IPS DF 6.9 (cell line): Measurements from ENCODE around the gene RFTN1.

Experiments
- DNase-seq: peaks from one replicate; pipeline ENCODE4 v3.0.0-alpha.2; 2013; ENCODE audit warnings: low read depth, low spot score
- H3K27ac ChIP-seq: one replicate; pipeline ENCODE4 v1.5.1; 2013; ENCODE audit warnings: low read length, control low read depth
- H3K27me3 ChIP-seq: 2 replicates; pipeline ENCODE4 v1.6.1; 2013; ENCODE audit warnings: mild to moderate bottlenecking, low read length; ENCODE audit not compliant: control insufficient read depth, insufficient read depth
- H3K36me3 ChIP-seq: 2 replicates; pipeline ENCODE4 v1.6.1; 2013; ENCODE audit warnings: low read length; ENCODE audit not compliant: control insufficient read depth, insufficient read depth
- H3K4me1 ChIP-seq: 2 replicates; pipeline ENCODE4 v1.6.1; 2013; ENCODE audit warnings: low read length; ENCODE audit not compliant: control insufficient read depth, insufficient read depth
- H3K4me3 ChIP-seq: 2 replicates; pipeline ENCODE4 v1.5.1; 2013; ENCODE audit warnings: mild to moderate bottlenecking, low read length
- H3K9me3 ChIP-seq: 2 replicates; pipeline ENCODE4 v1.6.1; 2013; ENCODE audit warnings: low read length, inconsistent platforms; ENCODE audit not compliant: control insufficient read depth, insufficient read depth
- WGBS: extraction: QIAGEN DNeasy Blood & Tissue Kit; methylation state at CpG from one replicate; pipeline ENCODE4 v1.1.7; 2013; ENCODE audit warnings: mixed read lengths, missing lambda C conversion rate; ENCODE audit not compliant: insufficient read length, insufficient coverage; 5-methylcytosine and 5-hydroxymethylcytosine counted together

The RFTN1 gene

DNA sequence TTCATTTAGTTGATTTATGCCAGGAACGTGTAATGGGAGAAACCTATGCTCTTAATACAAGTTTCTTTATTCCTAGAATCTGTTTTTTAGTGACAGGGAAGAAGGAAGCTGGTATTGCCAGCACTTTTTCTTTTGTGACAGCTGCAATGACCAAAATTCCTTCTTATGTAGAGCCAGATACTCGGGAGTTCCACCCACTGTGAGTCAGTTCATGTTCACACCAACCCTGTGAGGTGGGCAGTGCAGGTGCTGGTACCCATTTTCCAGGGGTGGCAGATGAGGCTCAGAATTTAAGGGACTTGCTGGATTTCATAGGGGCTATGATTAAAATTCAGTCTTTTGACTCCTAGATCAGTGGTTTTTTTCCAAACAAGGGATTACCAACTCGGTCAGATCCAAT, 213.8 kb downstream of the RFTN1 start:
- Histone ChIP-seq H3K4me3 (no peak overlapping the region), H3K36me3 (peaks cover 3% of the 10 kb centered on the region; the same call in 1 of the 2 replicates), H3K27ac (no peak overlapping the region), H3K27me3 (no peaks in the 10 kb centered on the region), H3K4me1 (no peaks in the 10 kb centered on the region; the same call in 1 of the 2 replicates), H3K9me3 (no peaks in the 10 kb centered on the region; the same call in 1 of the 2 replicates)
- DNase-seq: no peak
- WGBS: no CpG with 5 or more reads among the region's 3 CpGs

DNA sequence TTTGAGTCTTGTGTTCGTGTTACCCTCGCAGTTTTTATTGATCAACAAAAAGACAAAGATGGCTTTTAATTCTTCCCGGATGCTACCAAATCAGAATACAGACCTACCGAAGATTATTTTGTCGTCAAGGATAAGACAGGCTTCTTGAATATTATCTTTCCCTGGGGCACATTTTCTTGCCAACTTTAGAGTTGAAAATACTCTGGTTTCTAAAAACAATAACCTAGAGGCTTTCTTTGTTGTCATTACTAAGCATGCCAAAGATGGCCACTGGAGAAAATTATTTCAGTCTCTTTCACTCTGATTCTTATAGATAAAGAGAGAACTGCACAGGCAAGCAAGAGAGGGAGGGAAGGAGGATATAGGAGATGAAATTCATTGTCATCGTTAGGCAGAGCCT, 214.6 kb downstream of the RFTN1 start:
- Histone ChIP-seq H3K27me3 (no peaks in the 10 kb centered on the region), H3K36me3 (peaks cover 3% of the 10 kb centered on the region; the same call in 1 of the 2 replicates), H3K27ac (no peak overlapping the region), H3K4me1 (no peaks in the 10 kb centered on the region; the same call in 1 of the 2 replicates), H3K9me3 (no peaks in the 10 kb centered on the region; the same call in 1 of the 2 replicates), H3K4me3 (no peak overlapping the region)
- WGBS: no CpG with 5 or more reads among the region's 6 CpGs
- no peak for DNase-seq

DNA sequence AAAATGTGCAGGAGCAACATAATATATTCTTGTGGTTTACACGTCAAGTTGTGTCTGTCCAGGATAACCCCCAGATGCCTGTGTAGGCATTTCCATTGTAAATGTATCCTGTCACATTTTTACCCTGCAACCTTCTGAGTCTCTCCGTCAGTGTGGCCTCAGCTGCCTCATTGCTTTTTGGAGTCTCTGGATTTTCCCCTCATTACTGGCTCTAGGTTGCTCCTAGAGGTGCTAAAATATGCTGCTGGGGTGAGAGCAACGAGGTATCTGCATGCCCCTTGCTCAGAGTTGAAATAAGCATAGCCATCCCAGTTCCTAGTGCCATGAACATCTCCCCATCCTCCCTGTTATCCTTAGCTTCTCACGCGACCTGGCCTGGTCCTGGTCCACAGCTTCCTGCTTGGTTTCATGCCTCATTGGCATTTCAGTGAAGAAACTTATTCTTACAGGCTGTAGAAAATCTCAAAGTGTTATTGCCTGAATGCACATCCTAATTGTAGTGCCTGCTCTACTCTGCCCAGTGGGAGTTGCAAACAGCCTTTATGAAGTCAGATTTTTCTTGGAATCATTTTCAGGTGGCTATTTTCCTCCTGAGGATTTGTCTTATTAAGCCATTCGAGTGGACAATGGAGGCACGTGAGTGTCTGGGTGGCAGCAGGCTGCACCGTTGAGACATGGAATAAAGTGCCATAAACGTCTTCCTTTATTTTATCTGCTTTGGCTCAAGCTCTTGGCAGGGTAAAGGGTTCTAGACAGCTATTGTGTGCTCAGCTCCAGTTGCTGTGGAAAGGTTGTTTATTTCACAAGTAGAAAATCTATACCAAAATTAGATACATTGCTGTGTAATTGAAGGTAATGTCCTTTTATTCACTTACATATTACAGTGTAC, 215.3 kb downstream of the RFTN1 start:
- no CpG with 5 or more reads among the region's 9 CpGs for WGBS

DNA sequence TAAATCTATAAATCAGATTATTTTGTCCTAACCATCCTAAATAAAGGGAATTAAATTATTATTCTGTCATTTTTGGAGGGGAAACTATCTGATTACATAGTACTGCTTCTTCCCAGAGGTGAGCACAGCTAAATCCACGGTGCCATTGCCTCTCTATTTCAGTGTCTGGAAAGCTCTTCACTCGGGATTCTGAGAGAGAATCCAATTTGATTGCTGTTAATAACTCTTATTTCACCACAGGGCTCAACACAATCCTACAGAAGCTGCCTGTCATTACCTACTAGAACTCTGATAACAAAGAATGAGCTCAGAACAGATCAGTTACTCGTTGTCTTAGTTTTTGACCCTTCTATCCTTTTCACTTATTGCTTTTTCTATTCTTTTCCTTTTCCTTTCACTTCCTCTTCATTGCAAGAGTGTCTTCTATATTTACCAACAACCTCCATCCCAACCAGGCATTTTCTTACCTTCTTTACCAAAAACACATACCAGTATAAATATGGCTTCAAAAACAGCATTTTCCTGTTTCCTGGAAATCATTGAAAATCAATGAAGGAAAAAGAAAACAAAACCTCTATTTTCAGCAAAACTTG, 218.1 kb downstream of the RFTN1 start:
- H3K4me1 ChIP-seq: no peaks in the 10 kb centered on the region
- H3K4me3 ChIP-seq: no peak overlapping the region
- peaks cover 3% of the 10 kb centered on the region; the same call in 1 of the 2 replicates for H3K36me3 ChIP-seq
- H3K27me3 ChIP-seq: no peaks in the 10 kb centered on the region
- no peak overlapping the region for H3K27ac ChIP-seq
- no peaks in the 10 kb centered on the region; the same call in 1 of the 2 replicates for H3K9me3 ChIP-seq
- no CpG with 5 or more reads among the region's 3 CpGs for WGBS
- DNase-seq: no peak

More for the DNA sequence above, 215.3 kb downstream of the RFTN1 start:
- peaks cover 3% of the 10 kb centered on the region; the same call in 1 of the 2 replicates for H3K36me3 ChIP-seq
- no peaks in the 10 kb centered on the region for H3K27me3 ChIP-seq
- H3K4me3 ChIP-seq: no peak overlapping the region
- H3K27ac ChIP-seq: no peak overlapping the region
- DNase-seq: no peak
- no peaks in the 10 kb centered on the region; the same call in 1 of the 2 replicates for H3K4me1 ChIP-seq
- no peaks in the 10 kb centered on the region; the same call in 1 of the 2 replicates for H3K9me3 ChIP-seq

DNA sequence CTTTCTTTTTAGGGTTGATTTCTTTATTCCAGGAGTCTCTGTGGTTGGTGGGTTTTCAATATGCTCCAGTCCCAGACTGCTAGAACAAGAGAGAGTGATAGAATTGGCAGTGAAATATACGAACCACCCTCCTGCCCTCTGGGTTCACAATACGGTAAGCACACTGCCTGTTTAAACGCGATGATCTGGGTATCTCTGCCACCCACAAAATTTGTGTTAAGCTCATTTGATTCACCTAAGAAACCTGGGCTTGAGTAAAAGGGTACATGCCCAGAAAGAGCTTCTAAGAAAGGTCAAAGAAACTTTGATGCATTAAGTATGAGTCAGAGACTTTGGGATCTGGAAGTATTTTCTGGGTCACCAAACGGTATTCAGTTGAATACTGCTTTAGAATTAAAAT, 218.7 kb downstream of the RFTN1 start:
- H3K27ac ChIP-seq: no peak overlapping the region
- WGBS: no CpG with 5 or more reads among the region's 5 CpGs
- H3K36me3 ChIP-seq: peaks cover 3% of the 10 kb centered on the region; the same call in 1 of the 2 replicates
- no peak overlapping the region for H3K4me3 ChIP-seq
- no peak for DNase-seq
- no peaks in the 10 kb centered on the region for H3K27me3 ChIP-seq
- H3K4me1 ChIP-seq: no peaks in the 10 kb centered on the region
- H3K9me3 ChIP-seq: no peaks in the 10 kb centered on the region; the same call in 1 of the 2 replicates

DNA sequence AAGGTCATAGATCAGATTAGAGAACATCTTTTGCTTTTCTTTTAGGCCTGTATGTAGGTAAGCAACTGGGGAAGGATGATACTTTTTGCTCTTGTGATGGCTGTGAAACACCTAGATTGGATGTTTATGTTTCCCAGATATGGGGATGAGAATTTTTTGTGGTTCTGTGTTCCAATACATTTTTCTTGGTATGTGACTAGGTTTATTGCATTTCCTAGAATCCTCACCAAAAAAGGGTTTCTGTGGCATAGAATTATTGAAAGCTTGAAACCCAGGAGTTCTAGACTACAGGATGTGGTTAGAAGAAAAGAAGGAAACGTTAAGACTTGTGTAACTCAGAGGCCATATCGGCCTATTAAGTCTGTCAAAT, 222.7 kb downstream of the RFTN1 start:
- no CpG with 5 or more reads among the region's 2 CpGs for WGBS
- H3K27ac ChIP-seq: no peak overlapping the region
- H3K36me3 ChIP-seq: peaks cover 8% of the 10 kb centered on the region; the same call in 1 of the 2 replicates
- H3K4me1 ChIP-seq: no peaks in the 10 kb centered on the region
- no peak for DNase-seq
- no peak overlapping the region for H3K4me3 ChIP-seq
- H3K27me3 ChIP-seq: no peaks in the 10 kb centered on the region
- no peaks in the 10 kb centered on the region for H3K9me3 ChIP-seq

DNA sequence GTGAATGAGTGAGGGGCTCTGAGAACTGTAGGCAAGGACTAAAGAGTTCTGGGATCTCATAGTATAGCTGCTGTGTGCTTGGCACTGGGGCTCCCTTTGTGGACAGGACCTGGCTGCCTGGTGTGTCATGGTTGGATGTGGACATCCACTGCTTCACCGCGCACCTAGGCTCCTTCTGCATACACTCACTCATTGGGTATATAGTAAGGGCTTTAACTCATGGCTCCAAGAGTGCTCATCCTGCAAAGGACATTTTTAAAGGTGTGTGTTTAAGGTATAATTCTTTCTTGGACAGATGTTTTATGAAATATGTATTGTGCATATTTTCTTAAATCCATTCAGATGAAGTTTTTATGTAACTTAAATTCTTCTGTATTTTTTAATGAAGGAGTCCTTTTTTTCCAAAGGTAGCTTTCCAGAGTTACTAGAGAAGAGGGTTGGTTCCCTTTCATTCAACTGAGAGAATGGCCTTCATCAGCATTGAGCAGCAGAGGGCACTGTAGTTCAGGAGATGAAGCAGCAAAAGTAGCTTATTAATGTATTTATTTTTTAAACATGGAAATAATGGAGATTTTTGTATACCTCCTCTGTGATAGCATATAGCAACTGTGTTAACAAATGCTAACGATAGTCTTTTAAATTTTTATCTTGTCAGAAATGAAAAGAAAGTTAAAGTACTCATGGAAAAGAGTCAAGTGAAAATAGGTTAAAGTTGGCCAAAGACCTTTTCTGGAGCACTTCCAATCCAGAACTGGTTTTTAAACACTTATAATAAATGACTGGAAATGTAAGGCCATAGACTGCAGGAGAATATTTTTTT, 223.3 kb downstream of the RFTN1 start:
- no peak for DNase-seq
- no peaks in the 10 kb centered on the region for H3K4me1 ChIP-seq
- WGBS: no CpG with 5 or more reads among the region's 3 CpGs
- no peak overlapping the region for H3K27ac ChIP-seq
- no peaks in the 10 kb centered on the region for H3K9me3 ChIP-seq
- H3K27me3 ChIP-seq: no peaks in the 10 kb centered on the region
- no peak overlapping the region for H3K4me3 ChIP-seq
- peaks cover 8% of the 10 kb centered on the region; the same call in 1 of the 2 replicates for H3K36me3 ChIP-seq

DNA sequence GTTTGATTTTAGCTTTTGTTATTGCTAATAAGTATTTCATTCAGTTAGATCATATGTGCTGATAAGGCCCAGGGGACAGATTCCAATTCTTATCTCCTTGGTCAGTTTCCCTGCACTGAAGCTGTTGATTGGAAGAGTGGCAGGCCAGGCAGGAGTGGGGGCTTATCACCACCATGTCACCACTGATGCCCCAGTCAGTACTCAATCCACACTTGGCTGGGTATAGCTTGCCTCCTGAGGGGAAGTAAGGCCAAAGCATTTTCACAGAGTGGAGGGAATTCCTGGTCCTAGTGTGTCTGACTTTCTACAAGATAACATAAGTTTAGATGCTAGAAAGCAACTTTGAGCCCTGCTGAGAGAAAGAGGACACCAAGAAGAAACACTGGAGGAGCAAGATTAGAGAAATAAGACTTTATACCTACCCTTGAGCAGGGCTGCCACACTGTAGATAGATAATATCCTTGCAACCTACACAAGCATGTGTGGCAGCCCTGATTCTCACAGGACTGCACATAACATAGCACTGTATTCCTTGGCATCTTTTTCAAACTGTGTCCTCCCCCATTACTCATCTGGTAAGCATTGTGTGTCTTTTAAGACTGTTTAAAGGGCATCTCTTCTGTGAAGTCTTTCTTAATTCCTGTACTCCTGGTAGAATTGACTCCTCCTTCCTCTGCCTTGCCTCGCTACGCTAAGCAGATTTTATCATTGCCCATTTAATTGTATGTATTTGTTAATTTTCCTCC, 224.2 kb downstream of the RFTN1 start:
- no peaks in the 10 kb centered on the region for H3K4me1 ChIP-seq
- no peak overlapping the region for H3K27ac ChIP-seq
- no peaks in the 10 kb centered on the region for H3K9me3 ChIP-seq
- H3K4me3 ChIP-seq: no peak overlapping the region
- no CpG with 5 or more reads among the region's 2 CpGs for WGBS
- H3K27me3 ChIP-seq: no peaks in the 10 kb centered on the region
- DNase-seq: no peak
- H3K36me3 ChIP-seq: peaks cover 8% of the 10 kb centered on the region; the same call in 1 of the 2 replicates

DNA sequence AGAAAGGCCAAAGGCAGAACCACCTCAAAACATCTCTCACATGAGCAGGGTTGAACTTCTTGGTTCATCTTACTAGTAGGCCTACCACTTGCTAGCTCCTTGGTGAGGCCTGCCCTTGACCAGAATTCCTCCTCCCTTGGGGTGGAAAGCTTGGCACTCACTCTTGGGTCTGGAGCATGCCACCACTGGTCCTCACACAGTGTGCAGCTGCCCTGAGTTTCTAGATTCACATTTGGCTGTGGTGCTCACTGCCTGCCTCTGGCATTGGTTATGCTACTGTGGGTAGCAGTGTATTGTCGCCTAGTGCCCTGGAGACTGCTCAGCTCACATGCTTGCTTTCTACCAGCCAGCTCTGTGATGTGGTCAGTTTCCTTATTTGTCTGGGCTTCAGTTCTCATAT, 224.8 kb downstream of the RFTN1 start:
- DNase-seq: no peak
- no CpG with 5 or more reads among the region's 1 CpG for WGBS
- Histone ChIP-seq H3K4me3 (no peak overlapping the region), H3K36me3 (peaks cover 8% of the 10 kb centered on the region; the same call in 1 of the 2 replicates), H3K9me3 (no peaks in the 10 kb centered on the region), H3K4me1 (no peaks in the 10 kb centered on the region), H3K27ac (no peak overlapping the region), H3K27me3 (no peaks in the 10 kb centered on the region)
